ENCODE data around the gene TRPM3.

GRCh38 chr9:70571258-70571657 is 550.2 kb downstream of the TRPM3 start:
- TF ChIP-seq CTCF (IDR thresholded peaks at IDR 0.05; ENCODE audit: low read depth, low read length) (no peak), POLR2A (IDR thresholded peaks at IDR 0.05; ENCODE audit: extremely low read depth, insufficient read length) (no peak)
